Activated CD8-positive, alpha-beta T cell treated with anti-CD3 and anti-CD28 coated beads for 36 hours (primary cell): ENCODE data around the gene GPALPP1. TPM values are rescaled to one million over a fixed set of nuclear protein-coding genes. Genes with fewer than 3 reads are reported as not detected.
A peak's percentile ranks its signal among the peaks of the same experiment; 100 is the strongest.

Source experiments
- ATAC-seq: fragments of 200-7000 bp; cut with Tn5 transposase; one replicate; pipeline ENCODE4 v1.10.0; 2021; ENCODE audit warnings: mild to moderate bottlenecking, moderate library complexity
- CTCF ChIA-PET: fragments of 350-600 bp; sonication (Branson Sonifier 250); formaldehyde crosslinking; loops from one replicate; lab custom pipeline; 2021; ENCODE audit warnings: antibody characterized with exemption; lab: Charles Lee
- POLR2A ChIA-PET: fragments of 350-600 bp; sonication (Branson Sonifier 250); formaldehyde crosslinking; loops from one replicate; lab custom pipeline; 2021; ENCODE audit warnings: antibody characterized with exemption; lab: Charles Lee
- DNase-seq: peaks from one replicate; pipeline ENCODE4 v3.0.0-alpha.2; 2020
- H3K27ac Mint-ChIP-seq: one replicate; pipeline ENCODE4 v1.8.0; 2021; ENCODE audit warnings: mild to moderate bottlenecking, mixed read lengths
- H3K27me3 Mint-ChIP-seq: one replicate; pipeline ENCODE4 v1.8.0; 2021; ENCODE audit warnings: mixed read lengths
- H3K36me3 Mint-ChIP-seq: one replicate; pipeline ENCODE4 v1.8.0; 2021; ENCODE audit warnings: low read depth, mixed read lengths
- H3K4me1 Mint-ChIP-seq: one replicate; pipeline ENCODE4 v1.8.0; 2021; ENCODE audit warnings: low read depth, mixed read lengths
- H3K4me3 Mint-ChIP-seq: one replicate; pipeline ENCODE4 v1.8.0; 2021; ENCODE audit warnings: mild to moderate bottlenecking, moderate library complexity, mixed read lengths
- H3K9me3 Mint-ChIP-seq: one replicate; pipeline ENCODE4 v1.8.0; 2021; ENCODE audit warnings: mixed read lengths
- CTCF ChIP-seq: fragments of 200-600 bp; IDR thresholded peaks from one replicate; pipeline ENCODE4 v1.8.0; 2022; ENCODE audit warnings: antibody characterized with exemption, mild to moderate bottlenecking
- intact Hi-C: fragments of 100-400 bp; cut with micrococcal nuclease; formaldehyde crosslinking; loops from one replicate; pipeline ENCODE4 v1.10.0; 2022
- total RNA-seq, 2 experiments: library from RNA; stranded (reverse); gene quantifications; one replicate each; pipeline ENCODE4 v1.2.3, GENCODE V29; 2021

Gene GPALPP1
- total RNA-seq, 2 experiments from 2014 or later, result 30.4 to 31.6 TPM

- Mint-ChIP-seq H3K9me3 (no peaks in the 10 kb centered on the region), H3K4me1 (peaks cover 24% of the 10 kb centered on the region), H3K27me3 (peaks cover 37% of the 10 kb centered on the region), H3K36me3 (no peaks in the 10 kb centered on the region), H3K4me3 (peak overlapping the region; percentile 69), H3K27ac (no peak overlapping the region)
- DNase-seq, result peak; percentile 88
- ATAC-seq, result peak; percentile 86
- CTCF ChIA-PET, result interaction anchor here (0.6 to 5.1 kb wide), 53 partner anchors 10 to 1157 kb away, joined by 3 to 93 read pairs (median 4); partner anchors contain the start of gene GTF2F2
- peak; percentile 88 for TF ChIP-seq CTCF
- POLR2A ChIA-PET, result interaction anchor here (0.9 to 1.0 kb wide), 2 partner anchors 278 to 284 kb away, joined by 3 read pairs; no protein-coding TSS in a partner anchor
- intact Hi-C loops, result loop anchor here (1.0 to 5.0 kb wide), 3 partner anchors 75 to 262 kb away; partner anchors contain the start of gene GTF2F2
These were observed 58.3 kb downstream of the GPALPP1 start for GRCh38 chr13:45047394-45048310.

- Mint-ChIP-seq H3K36me3 (no peaks in the 10 kb centered on the region), H3K9me3 (no peaks in the 10 kb centered on the region), H3K27me3 (peaks cover 41% of the 10 kb centered on the region), H3K27ac (no peak overlapping the region), H3K4me3 (no peak overlapping the region), H3K4me1 (peaks cover 24% of the 10 kb centered on the region)
- peak; percentile 22 for DNase-seq
- peak; percentile 64 for ATAC-seq
- ChIA-PET POLR2A (interaction anchor here (0.9 kb wide), 1 partner anchor 260 kb away, joined by 3 read pairs; no protein-coding TSS in a partner anchor), CTCF (interaction anchor here (0.8 to 5.1 kb wide), 6 partner anchors 11 to 259 kb away, joined by 3 to 93 read pairs (median 36); no protein-coding TSS in a partner anchor)
- TF ChIP-seq CTCF, result no peak
- intact Hi-C loops, result loop anchor here (5.0 kb wide), 2 partner anchors 73 to 233 kb away; partner anchors contain the start of gene GTF2F2
These were observed 59.6 kb downstream of the GPALPP1 start for GRCh38 chr13:45048890-45049407.

- H3K4me3 Mint-ChIP-seq, result no peak overlapping the region
- intact Hi-C loops, result loop anchor here (5.0 kb wide), 2 partner anchors 73 to 233 kb away; partner anchors contain the start of gene GTF2F2
- H3K36me3 Mint-ChIP-seq, result no peaks in the 10 kb centered on the region
- H3K27me3 Mint-ChIP-seq, result peaks cover 40% of the 10 kb centered on the region
- H3K9me3 Mint-ChIP-seq, result no peaks in the 10 kb centered on the region
- no peak overlapping the region for H3K27ac Mint-ChIP-seq
- TF ChIP-seq CTCF, result no peak
- no peak for DNase-seq
- ChIA-PET CTCF (interaction anchor here (0.8 to 5.1 kb wide), 4 partner anchors 10 to 259 kb away, joined by 3 to 93 read pairs (median 68); no protein-coding TSS in a partner anchor), POLR2A (interaction anchor here (0.6 to 1.1 kb wide), 3 partner anchors 11 to 248 kb away, joined by 3 read pairs; no protein-coding TSS in a partner anchor)
- no peak for ATAC-seq
- H3K4me1 Mint-ChIP-seq, result peaks cover 24% of the 10 kb centered on the region
These were observed 60.1 kb downstream of the GPALPP1 start for GRCh38 chr13:45049478-45049877.

GRCh38 chr13:45051315-45051714 is 62.0 kb downstream of the GPALPP1 start:
- peaks cover 33% of the 10 kb centered on the region for H3K27me3 Mint-ChIP-seq
- H3K4me3 Mint-ChIP-seq, result no peak overlapping the region
- intact Hi-C loops, result loop anchor here (10.0 kb wide), 1 partner anchor 53 kb away; no protein-coding TSS in a partner anchor
- H3K9me3 Mint-ChIP-seq, result no peaks in the 10 kb centered on the region
- ChIA-PET CTCF (no interaction called here), POLR2A (no interaction called here)
- no peak for TF ChIP-seq CTCF
- no peak for ATAC-seq
- H3K36me3 Mint-ChIP-seq, result no peaks in the 10 kb centered on the region
- DNase-seq, result no peak
- peaks cover 40% of the 10 kb centered on the region for H3K4me1 Mint-ChIP-seq
- H3K27ac Mint-ChIP-seq, result no peak overlapping the region
